Fibroblast of the aortic adventitia (primary cell): ENCODE data around the gene ZMYND10. TPM values are rescaled to one million over a fixed set of nuclear protein-coding genes. Genes with fewer than 3 reads are reported as not detected.

Experiments
- DNase-seq: peaks from one replicate; pipeline ENCODE4 v3.0.0-alpha.2; 2010; ENCODE audit warnings: low read depth
- H3K4me3 ChIP-seq: 2 replicates; pipeline ENCODE4 v1.5.1; 2011; ENCODE audit warnings: low read depth, mild to moderate bottlenecking, control low read depth, low read length, moderate library complexity
- CTCF ChIP-seq: IDR thresholded peaks from 2 replicates; pipeline ENCODE4 v1.5.1; 2011; ENCODE audit warnings: mild to moderate bottlenecking, low read length, control low read depth, inconsistent platforms; ENCODE audit not compliant: insufficient read depth
- total RNA-seq: library from RNA; depleted of rRNA; stranded (reverse); fragments of >200 nt; gene quantifications from 2 replicates; pipeline ENCODE4 v1.2.3, GENCODE V29; 2012; ENCODE audit warnings: low replicate concordance

Gene ZMYND10
- total RNA-seq, 1 donor, result 0.81 TPM

- H3K4me3 ChIP-seq, result peak within 1 kb of the TSS; percentile 69
- DNase-seq, result peak; percentile 57
- TF ChIP-seq CTCF, result no peak
Observed at GRCh38 chr3:50340448-50341329, 4.8 kb downstream of the ZMYND10 start, which contains the start of gene RASSF1. RASSF1 (minus strand) TSS chr3:50340836; CDS start chr3:50340805, 31 bp downstream.

- no peak for DNase-seq
- peak overlapping the region; percentile 69 for H3K4me3 ChIP-seq
- TF ChIP-seq CTCF, result no peak
Observed at GRCh38 chr3:50340147-50340447, 5.4 kb downstream of the ZMYND10 start.

- no peak for TF ChIP-seq CTCF
- DNase-seq, result peak; percentile 65
- H3K4me3 ChIP-seq, result peak overlapping the region; percentile 69
Observed at GRCh38 chr3:50339485-50340146, 5.9 kb downstream of the ZMYND10 start.

GRCh38 chr3:50338965-50339364, 6.6 kb downstream of the ZMYND10 start:
- TF ChIP-seq CTCF, result no peak
- peak overlapping the region; percentile 32 for H3K4me3 ChIP-seq
- no peak for DNase-seq

- DNase-seq, result peak; percentile 99
- peak overlapping the region; percentile 75 for H3K4me3 ChIP-seq
- no peak for TF ChIP-seq CTCF
Observed at GRCh38 chr3:50337175-50337861, 8.2 kb downstream of the ZMYND10 start.

- peak; percentile 45 for DNase-seq
- H3K4me3 ChIP-seq, result peak overlapping the region; percentile 75
- TF ChIP-seq CTCF, result peak; percentile 13
Observed at GRCh38 chr3:50336452-50337174, 8.9 kb downstream of the ZMYND10 start.
